ENCODE results near the gene ZNF813. TPM values are rescaled to one million over a fixed set of nuclear protein-coding genes. Genes with fewer than 3 reads are reported as not detected.

The ZNF813 gene
- polyA plus RNA-seq, 2 of the 4 experiments (the other 2 are of a cell fraction) = 0.30 to 0.78 TPM

- no peak for TF ChIP-seq REST (IDR thresholded peaks at IDR 0.05)
Measured at GRCh38 chr19:53461866-53462265, 5.7 kb upstream of the ZNF813 start (continued).

- Histone ChIP-seq H3K4me3 (no peak overlapping the region), H3K27ac (no peak overlapping the region), H3K4me1 (no peaks in the 10 kb centered on the region), H3K9me3 (peaks cover 80% of the 10 kb centered on the region), H3K4me2 (no peak overlapping the region)
- 72% methylated on average over 14 of the region's 14 CpGs for WGBS (ENCODE audit: missing lambda C conversion rate)
- ChIA-PET POLR2A (interaction anchor here (0.6 kb wide), 1 partner anchor 343 kb away, joined by 8 read pairs; no protein-coding TSS in a partner anchor), CTCF (no interaction called here)
- TF ChIP-seq SREBF2 (IDR thresholded peaks at IDR 0.05) (no peak), HES2 (IDR thresholded peaks at IDR 0.05) (no peak), PHF8 (IDR thresholded peaks at IDR 0.05; ENCODE audit: borderline replicate concordance, low read depth) (no peak), ZNF302 (CRISPR knock-in tag; IDR thresholded peaks at IDR 0.05) (no peak), REST (IDR thresholded peaks at IDR 0.05) (no peak), FOSL2 (IDR thresholded peaks at IDR 0.05) (no peak), FOSL2 (CRISPR knock-in tag; IDR thresholded peaks at IDR 0.05) (no peak), CEBPB (IDR thresholded peaks at IDR 0.05) (no peak), BCL3 (IDR thresholded peaks at IDR 0.05) (no peak), RARB (CRISPR knock-in tag; IDR thresholded peaks at IDR 0.05) (no peak), CBX2 (IDR thresholded peaks at IDR 0.05; ENCODE audit: borderline replicate concordance, low read depth) (no peak), HOXA7 (CRISPR knock-in tag; IDR thresholded peaks at IDR 0.05) (no peak), HOXB5 (CRISPR knock-in tag; IDR thresholded peaks at IDR 0.05) (no peak), RNF2 (IDR thresholded peaks at IDR 0.05; ENCODE audit: borderline replicate concordance, low read depth) (no peak), SMC3 (IDR thresholded peaks at IDR 0.05) (no peak), RCOR1 (IDR thresholded peaks at IDR 0.05; ENCODE audit: low read depth, low read length) (no peak)
- ATAC-seq (no peak), FAIRE-seq (no peak), DNase-seq (ENCODE audit: low read depth in 1 of 2, low spot score in 1 of 2) (no peak)
Measured at GRCh38 chr19:53462861-53463260, 4.7 kb upstream of the ZNF813 start.

GRCh38 chr19:53463263-53463662, 4.3 kb upstream of the ZNF813 start:
- no peak overlapping the region for H3K4me2 ChIP-seq
- DNase-seq (ENCODE audit: low read depth in 1 of 2, low spot score in 1 of 2) = no peak
- H3K4me3 ChIP-seq = no peak overlapping the region
- CTCF ChIA-PET = no interaction called here
- no peak overlapping the region for H3K27ac ChIP-seq
- WGBS (ENCODE audit: missing lambda C conversion rate) = 43% methylated on average over 12 of the region's 19 CpGs
- no peaks in the 10 kb centered on the region for H3K4me1 ChIP-seq
- TF ChIP-seq CEBPB (IDR thresholded peaks at IDR 0.05) = no peak
- no peak for TF ChIP-seq CBX2 (IDR thresholded peaks at IDR 0.05; ENCODE audit: borderline replicate concordance, low read depth)
- TF ChIP-seq RARB (CRISPR knock-in tag; IDR thresholded peaks at IDR 0.05) = no peak
- no peak for TF ChIP-seq NR3C1 (IDR thresholded peaks at IDR 0.05)
- TF ChIP-seq MAFK (IDR thresholded peaks at IDR 0.05; ENCODE audit: partially characterized antibody) = no peak
- no peak for TF ChIP-seq HES2 (IDR thresholded peaks at IDR 0.05)
- TF ChIP-seq ZC3H11A (IDR thresholded peaks at IDR 0.05) = no peak
- TF ChIP-seq BCL3 (IDR thresholded peaks at IDR 0.05) = no peak
- no peak for TF ChIP-seq KDM5A (IDR thresholded peaks at IDR 0.05)
- TF ChIP-seq ELK1 (IDR thresholded peaks at IDR 0.05; ENCODE audit: low read depth, low read length) = no peak
- TF ChIP-seq KDM1A (IDR thresholded peaks at IDR 0.05; ENCODE audit: low read depth) = no peak
- TF ChIP-seq FOSB (CRISPR knock-in tag; IDR thresholded peaks at IDR 0.05) = no peak
- no peak for FAIRE-seq
- peaks cover 81% of the 10 kb centered on the region for H3K9me3 ChIP-seq
- ATAC-seq = no peak
- POLR2A ChIA-PET = interaction anchor here (0.6 kb wide), 1 partner anchor 342 kb away, joined by 8 read pairs; no protein-coding TSS in a partner anchor
